Measurements from ENCODE around the gene SH2D2A.

The SH2D2A gene

DNA sequence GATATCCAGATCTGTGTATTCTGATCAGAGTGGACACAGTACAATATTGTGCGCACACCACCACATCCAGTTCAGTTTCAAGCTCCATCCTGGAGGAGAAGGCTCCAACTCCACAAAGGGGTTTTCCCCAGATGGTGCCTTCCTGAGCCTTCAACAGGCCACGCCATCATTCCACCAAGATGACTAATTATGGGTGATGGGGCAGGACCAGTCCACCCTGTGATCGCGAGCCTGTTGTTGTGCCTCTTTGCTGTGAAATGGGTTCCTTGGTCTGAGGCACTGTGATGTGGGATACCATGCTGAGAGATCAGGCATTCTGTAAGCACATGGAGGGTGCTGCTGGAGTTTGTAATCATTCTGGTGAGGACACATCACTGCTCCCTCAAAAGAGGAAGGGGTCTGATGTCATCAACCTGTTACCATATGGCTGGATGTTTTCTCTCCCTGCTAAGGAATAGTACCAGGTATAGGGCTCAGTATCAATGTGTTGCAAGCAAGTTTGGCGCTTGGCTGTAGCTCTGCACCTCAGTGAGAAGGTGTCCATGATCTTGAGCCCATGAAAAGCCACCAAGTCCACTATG, 6.7 kb upstream of the SH2D2A start:
- DNase-seq (ENCODE audit: low spot score) = no peak

DNA sequence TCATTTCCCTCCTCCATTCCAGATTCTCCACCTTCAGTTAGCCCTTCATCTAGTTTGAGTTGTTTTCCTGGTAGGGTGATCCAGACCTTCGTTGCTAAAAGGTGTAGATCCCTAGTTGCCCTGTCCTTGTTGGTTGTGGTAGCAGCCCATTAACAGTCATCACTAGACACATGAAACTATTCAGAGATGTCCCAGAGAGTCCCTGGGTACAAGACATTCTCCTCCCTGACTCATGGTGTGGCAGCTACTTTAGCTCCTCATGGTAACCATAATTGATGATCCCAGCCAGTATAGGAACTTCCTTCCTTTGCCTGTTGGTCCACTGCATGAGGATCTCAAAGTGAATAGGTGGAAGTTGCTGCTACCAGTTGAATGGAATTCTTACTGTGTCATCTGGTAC, 6.0 kb upstream of the SH2D2A start:
- peak; percentile 15 for DNase-seq (ENCODE audit: low spot score)

DNA sequence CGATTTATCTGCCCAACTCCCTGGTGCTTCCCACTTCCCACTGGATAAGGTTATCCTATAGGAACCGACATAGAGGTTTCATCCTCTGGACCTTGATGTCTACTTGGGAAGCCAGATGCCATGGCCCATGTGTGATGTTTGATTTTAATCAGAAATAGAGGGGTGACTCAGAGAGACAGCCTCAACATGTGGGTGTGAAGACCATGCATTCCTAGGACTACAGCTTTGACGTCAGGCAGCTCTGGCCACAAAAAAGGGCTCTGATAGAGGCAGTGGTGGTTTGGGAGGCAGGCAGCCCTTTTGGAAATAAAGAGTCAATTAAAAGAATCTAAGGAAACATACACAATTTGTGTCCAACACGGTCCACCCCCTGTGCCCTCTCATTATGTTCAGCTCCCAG, 5.2 kb upstream of the SH2D2A start:
- peak; percentile 64 for DNase-seq (ENCODE audit: low spot score)

DNA sequence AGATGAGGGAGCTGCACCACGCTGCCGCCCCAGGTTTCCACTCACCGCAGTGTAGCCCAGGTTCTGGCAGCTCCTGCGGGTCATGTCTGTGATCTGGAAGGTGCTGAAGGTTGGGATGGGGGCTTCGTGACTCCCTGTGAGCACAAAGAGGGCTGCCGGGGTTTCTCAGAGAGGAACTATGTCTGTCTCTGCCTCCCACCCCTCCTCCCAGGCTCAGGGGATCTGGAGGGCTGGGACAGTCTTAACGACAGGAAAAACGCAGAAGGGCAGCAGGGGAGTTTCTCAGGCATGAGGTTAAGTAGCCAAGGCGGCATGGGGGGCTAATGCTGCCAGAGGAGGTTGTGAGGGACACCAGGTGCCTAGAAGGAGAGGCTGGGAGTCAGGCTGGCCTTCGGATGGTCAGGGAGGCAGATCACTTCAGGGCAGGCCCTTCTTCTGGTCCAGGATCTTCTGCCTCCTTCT, 656 bp downstream of the SH2D2A start:
- no peak for DNase-seq (ENCODE audit: low spot score)

DNA sequence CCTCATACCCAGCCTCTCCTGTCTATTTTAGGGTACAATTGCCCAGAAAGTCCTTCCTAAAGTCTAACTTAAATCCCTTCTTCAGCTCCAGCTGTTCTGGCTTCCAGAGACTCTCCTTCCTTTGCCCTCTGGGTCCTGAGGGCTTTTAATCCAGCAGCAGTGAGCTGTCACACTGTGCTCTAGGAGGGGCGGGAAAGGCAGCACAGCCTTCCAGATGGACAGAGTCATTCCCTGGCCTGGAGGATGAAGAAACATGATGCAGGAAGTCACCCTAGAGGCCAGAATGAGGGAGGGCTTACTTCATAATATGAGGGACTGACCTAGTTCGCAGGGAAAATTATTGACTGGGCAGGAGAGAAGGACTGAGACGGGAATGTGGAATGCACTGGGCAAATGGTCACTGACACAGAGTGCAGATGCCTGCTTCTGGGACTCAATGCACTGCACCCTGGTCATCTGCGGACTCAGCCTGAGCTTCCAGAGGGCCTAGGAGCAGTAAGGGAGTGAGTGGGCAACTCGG, 1.3 kb downstream of the SH2D2A start:
- DNase-seq (ENCODE audit: low spot score) = peak; percentile 82

DNA sequence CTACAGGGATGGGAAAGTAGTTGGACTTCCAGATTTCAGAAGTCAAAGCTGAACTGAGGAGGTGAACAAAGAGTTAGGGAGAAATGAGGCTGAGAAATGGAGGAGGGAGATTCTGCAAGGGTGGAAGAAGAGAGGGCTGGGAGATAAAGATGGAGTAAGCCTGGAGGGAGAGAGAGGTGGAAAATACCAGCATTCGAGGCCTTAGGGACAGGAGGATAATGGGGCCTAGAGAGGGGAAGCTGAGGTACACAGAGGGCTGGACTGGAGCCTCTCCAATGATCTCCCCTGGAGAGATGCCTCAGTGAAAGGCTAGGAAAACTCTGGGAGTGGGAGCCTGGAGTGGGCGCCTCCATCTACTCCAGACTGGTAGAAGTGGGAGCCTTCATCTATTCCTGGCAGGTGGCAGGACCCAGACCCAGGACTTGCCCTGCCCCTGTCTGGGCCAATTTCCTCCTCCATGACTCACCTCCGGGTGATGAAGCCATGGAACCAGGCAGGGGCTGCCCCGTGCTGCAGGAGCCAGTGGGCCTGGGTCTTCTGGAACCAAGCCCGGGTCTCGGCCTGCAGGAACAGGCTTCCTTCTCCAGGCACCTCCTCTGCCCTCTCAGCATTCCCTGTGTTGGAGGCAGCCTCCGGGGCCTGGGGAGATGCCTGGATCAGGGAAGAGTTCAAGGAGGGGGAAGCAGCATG, 1.9 kb downstream of the SH2D2A start:
- no peak for DNase-seq (ENCODE audit: low spot score)

DNA sequence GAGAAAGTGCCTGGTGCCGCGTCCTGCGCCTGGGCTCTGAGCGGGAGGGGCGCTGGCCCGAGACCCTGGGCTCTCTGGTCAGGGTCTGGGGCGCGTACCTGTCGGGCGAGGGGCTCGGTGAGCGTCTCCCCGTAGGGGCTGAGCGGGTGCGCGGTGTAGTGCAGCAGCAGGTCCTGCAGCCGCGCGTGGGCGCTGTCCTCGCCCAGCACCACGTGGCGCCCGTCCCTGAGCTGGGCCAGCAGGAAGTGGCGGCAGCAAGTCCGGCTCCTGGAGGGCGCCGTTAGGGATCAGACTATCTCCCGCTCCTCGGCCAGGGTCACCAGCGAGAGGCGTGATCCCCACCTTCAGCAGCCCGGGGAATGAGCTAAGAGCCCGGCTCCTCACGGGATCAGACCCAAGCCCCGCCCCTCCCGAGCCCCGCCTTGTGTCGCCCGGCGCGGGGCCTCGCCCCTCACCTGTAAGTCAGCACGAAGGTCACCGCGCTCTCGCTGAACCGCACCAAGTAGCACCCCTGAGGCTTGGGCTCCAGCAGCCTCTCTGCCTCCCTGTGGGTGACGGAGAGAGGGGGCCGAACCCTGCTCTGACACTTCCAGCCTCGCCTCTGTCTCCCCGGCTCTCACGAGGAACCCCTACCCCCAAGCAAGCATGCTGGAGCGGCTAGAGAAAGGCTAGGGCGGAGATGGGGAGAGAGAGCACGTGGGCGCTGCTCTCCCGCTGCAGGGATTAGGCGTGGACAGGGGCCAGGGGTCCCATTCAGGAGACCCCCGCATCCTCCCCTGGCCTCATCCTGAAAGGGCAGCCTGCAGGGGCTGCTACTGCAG, 2.7 kb downstream of the SH2D2A start:
- peak; percentile 62 for DNase-seq (ENCODE audit: low spot score)

DNA sequence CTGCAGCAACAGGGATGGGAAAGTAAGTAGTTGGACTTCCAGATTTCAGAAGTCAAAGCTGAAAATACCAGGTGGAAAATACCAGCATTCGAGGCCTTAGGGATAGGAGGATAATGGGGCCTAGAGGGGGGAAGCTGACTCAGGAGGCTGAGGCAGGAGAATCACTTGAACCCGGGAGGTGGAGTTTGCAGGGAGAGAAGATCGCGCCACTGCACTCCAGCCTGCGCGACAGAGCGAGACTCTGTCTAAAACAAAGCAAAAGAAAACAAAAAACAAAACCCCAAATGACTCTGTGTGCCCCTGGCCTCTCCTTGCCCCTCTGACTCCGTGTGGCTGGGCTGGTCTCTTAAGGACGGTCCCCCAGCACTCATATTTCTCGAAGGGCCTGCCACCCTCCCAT, 3.4 kb downstream of the SH2D2A start:
- DNase-seq (ENCODE audit: low spot score) = no peak

DNA sequence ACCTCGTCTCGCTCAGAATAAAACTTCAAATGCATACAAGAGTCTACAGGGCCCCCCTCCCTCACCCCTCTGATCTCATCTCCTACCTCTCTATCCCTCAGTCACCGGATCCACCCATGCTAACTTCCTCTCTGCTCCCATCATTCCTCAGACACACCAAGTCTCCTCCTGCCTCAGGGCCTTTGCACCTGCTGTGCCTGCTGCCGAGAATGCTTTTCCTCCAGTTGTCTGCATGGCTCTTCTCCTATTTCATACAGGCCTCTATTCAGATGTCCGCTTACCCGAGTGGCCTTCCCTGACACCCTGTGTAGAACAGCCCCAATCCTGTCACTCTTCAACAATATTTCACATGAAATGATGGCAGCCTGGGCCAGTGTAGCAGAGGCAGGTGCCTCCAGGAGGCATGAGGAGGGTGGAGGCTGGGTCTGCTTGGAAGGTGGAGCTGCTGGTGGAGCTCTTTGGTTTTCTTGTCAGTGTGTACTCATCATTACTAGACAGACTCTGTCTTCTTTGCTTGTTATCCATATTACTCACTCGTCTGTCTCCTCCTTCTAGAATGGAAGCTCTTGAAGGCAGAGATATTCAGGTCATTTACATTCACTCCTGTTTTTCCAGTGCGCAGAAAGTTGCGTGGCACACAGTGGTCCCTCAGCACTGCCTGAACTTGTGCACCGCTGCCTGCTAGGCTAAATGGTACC, 4.2 kb downstream of the SH2D2A start:
- DNase-seq (ENCODE audit: low spot score) = no peak

DNA sequence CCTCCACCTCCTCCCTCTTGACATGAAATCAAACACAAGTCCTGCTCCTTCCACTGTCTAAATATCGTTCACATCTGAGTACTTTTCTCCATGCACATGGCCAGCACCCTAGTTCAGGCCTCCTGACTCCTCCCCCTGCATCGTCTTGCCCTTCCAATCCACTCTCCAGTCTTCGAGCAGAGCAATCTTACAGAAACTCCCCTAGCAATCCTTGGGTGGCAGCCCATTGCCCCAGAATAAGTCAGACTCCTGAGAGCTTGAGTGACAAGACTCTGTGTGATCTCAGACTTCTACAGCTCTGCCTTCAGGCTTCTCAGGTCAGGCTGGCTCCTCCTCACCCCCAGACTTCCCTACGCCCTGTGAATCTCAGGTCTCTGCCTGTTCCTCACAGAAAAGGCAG, 5.5 kb downstream of the SH2D2A start:
- DNase-seq (ENCODE audit: low spot score) = no peak

DNA sequence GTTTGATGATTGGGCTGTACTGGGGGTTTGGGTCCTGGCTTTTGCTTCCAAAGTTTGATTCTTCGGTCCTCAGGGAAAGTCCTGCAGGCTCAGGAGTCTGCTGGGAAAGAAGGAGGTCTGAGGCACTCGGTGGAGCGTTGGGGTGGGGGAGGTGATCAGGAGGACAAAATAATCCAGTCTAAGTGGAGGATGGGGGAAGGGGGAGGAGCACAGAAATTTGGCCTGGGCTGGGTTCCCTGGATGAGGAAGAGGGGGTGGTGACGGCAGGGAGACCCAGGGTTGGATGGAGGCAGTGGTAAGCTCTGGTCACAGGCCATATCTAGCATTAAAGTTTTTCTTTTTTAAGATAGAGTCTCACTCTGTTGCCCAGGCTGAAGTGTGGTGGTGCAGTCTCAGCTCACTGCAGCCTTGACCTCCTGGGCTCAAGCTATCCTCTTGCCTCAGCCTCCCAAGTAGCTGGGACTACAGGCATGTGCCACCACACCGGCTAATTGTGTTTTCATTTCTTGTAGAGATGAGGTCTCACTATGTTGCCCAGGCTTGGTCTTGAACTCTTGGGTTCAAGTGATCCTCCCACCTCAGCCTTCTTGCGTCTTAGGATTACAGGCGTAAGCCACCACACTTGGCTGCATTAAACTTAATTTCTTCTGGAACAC, 6.8 kb downstream of the SH2D2A start:
- no peak for DNase-seq (ENCODE audit: low spot score)

DNA sequence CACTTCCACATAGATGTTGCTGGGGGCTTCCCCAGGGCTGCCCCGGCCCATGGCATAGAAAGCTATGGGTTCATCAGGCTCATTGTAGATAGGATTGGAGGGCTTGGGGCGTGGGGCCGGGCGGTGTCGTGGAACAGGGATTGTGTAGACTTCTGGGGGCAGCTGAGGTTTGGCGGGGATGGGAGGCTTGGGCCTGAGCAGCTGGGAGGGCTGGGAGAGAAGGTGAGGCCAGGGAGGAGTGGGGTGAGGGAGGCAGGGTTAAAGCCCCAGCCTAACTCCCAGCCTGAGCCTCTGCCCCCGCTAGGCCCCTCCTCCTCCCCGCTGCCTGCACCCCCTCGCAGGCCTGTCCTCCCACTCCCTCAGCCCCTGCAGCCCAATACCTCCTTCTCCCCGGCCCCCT, 7.4 kb downstream of the SH2D2A start:
- DNase-seq (ENCODE audit: low spot score) = no peak

DNA sequence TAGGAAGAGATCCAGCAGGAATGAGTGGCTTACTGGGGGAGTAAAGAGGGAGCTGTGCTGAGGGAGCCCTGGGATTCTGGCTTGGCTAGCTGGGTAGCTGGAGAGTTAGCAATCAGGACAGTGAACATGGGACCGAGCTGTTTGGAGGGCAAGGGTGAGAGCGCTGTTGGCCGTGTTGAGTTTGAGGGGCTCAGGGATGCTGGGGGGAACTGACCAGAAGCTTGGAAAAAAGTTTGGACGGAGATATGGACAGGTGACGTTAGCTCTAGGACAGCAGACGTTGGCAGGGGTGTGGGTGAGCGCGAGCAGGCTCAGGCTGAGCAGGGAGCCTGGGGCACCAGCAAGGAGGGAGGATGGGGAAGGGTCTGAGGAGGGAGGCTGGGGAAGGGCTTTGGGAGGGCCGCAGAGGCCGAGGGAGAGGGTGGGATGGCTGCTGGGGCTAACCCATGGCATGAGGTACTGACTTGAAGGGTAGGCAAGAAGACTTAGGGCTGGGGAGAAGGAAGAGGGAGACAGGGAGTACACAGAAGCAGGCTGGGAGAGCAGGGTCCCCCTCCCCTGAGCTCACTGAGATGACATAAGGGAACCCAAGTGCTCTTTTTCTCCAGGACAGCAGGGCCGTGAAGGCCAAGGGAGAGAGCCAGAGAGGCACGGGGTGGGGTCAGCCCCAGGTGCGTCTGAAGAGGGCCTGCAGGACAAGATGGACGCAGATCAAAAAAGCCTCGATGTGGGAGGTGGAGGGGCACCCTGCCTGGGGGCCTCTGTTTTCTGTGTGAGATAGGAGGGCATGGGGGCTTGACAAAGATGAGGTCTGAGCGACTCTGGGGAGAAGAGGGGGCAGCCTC, 8.2 kb downstream of the SH2D2A start:
- DNase-seq (ENCODE audit: low spot score) = no peak

DNA sequence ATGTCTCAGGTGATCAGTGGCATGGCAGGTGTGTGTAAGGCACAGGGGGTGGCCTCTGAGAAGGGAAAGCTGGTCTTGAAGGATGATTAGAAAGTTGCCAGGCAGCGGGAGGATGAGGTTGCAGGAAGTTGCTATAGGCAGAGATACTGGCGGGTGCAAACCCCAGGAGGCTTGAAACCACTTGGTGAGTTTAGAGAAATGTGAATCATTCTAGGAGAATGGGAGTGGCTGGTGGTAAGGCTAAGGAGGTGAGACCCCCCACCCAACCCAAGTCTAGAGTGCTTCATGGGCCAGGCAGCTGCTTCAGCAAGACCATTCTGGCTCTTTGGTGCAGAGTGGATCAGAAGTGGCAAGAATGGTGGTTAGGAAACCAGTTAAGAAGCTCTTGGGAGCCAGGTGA, 9.0 kb downstream of the SH2D2A start:
- DNase-seq (ENCODE audit: low spot score) = no peak

DNA sequence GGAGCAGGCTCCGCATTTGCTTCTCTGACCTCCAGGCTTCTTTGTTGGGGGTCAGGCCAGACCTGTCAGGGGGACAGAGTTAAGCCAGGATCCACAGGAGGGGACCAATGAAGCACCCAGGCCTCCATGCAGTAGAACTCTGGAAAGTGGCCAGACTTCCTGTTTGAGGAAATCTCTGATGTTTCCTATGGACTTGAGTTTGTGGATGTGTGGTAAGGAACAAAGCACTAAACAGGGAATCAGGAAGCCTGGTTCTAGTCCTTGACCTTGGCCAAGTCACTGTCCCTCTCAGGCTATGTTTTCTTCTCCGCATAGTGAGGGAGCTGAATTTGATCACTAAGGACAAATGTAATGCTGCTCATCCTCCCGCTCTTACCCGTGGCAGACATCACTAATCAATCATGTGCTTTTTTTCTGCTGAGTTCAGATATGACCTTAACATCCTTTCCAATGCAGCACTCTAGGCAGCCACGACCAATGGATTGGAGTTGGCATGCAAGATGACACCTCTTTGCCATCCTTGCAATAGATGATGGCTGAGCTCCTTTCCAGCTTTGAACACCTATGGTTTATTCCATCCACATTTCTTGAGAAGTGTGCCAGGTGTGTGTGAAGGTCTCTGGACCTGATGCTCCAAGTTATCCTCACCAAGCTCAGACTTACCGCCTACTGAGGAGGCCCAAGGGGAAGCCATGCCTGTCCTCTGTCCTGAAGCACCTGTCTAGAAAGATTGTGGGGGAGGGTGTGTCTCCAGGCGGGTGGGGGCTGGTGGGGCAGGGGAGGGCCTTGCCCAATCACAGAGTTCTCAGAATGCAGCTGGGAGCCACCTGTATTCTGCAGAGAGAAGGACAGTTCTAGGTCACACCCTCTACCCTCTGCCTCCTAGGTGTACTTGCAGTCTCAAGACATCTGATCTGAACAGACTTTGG, 9.9 kb downstream of the SH2D2A start:
- no peak for DNase-seq (ENCODE audit: low spot score)

DNA sequence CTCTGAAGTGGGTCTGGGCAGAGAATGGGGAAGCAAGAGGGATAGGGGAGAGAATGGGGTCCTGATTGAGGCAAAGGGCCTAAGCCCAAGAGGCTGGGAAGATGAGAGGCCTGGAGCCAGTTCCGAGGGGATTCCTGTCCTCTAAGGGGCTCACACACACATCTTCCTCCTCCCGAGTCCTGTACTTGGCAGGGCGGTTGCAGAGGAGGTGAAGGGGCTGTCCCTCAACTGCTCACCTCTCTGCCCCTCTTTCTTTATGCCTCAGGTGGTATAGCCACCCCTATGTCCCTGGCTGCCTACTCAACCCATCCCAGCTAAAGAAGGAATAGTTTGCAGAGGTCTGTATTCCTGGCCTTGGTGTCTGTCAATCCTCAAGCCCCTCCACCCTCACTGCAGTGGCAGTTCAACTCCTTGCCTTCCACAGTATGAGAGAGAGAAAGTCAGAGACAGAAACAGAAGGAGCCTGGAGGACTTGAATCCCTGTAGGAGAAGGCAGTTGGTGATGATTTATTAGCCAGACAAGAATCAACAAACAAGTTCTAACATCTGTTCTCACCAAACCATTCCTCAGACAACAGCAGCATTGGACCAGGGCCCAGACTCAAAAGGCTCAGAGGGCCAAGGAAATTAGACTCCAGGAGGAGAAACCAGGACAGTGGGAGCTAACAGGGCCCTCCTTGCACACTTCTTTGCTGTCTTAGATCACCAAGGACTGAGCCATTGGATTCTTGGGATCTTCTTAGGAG, 10.7 kb downstream of the SH2D2A start:
- DNase-seq (ENCODE audit: low spot score) = peak; percentile 66

DNA sequence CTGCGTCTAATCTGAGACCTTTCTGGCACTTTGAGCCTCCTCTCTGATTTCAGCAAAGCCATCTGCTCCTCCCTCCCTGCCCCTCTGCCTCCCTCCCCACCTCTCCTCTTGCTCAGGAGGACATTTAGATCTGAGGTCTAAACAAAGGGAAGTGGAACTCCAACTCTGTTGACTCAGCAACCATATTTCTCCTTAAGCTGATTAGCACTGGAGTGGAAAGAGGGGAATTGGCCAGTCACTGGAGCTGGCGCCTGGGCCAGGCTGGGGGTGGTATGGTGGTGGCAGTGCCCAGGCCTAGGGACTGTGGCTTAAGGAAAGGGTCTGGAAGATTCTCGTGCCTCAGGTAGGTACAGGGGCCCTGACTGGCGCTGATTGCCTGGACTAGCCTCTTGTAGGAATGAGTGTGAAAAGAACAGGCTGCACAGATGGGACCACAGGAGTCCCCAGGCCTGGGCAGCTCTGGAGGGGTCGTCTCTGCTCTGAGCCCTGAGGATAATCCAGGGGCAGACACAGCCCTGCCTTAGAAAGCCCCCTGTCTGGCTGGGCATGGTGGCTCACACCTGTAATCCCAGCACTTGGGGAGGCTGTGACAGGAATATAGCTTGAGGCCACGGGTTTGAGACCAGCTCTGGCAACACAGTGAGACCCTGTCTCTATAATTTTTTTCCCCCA, 11.9 kb downstream of the SH2D2A start:
- no peak for DNase-seq (ENCODE audit: low spot score)

DNA sequence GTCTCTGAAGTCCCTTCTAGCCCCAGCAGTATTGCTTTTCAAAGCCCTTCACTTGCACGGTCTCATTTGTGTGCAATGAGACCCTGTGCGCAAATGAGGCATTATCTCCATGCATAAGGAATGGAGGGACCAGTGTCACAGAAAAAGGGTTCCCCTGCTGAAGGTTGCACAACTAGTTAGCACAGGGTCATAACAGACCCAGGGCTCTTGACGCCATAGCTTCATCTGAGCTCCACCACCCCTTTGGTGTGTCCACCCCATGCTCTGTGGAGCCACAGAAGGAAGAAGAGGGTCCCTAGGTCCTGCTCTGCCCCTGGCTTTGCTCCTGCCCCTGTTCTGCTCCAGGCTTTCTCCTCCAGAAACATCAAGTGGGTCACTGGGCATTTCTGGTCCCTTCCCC, 12.6 kb downstream of the SH2D2A start:
- no peak for DNase-seq (ENCODE audit: low spot score)

Measured in AG08395 (cell line).